ENCODE measurements around the gene AACS. TPM values are rescaled to one million over a fixed set of nuclear protein-coding genes. Genes with fewer than 3 reads are reported as not detected.

The AACS gene
- total RNA-seq, 1 donor from 2014 or later: 16.6 TPM

DNA sequence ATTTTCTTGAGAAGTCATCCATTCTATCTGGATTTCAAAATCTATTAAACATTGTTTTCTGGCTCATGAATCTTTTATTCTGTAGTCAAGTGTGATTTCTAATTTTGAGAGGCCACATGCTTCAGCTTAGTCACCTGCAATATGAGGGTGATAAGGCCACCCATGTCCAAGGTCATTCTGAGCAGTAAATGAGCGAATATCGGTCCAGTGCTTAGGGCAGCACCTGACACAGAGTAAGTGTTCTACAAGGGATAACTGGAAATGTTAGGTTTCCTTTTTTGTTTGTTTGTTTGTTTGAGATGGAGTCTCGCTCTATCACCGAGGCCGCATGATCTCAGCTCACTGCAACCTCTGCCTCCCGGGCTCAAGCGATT, 34.2 kb downstream of the AACS start:
- Histone ChIP-seq H3F3A (ENCODE audit: low read depth) (peaks cover 4% of the 10 kb centered on the region), H3K27me3 (no peaks in the 10 kb centered on the region), H3K27ac (no peak overlapping the region), H3K36me3 (no peaks in the 10 kb centered on the region), H2AFZ (replicated peaks) (no peak overlapping the region), H4K20me1 (ENCODE audit: low read depth) (peaks cover 8% of the 10 kb centered on the region), H3K79me2 (ENCODE audit: low read depth) (no peaks in the 10 kb centered on the region), H3K9ac (no peak overlapping the region), H3K4me3 (no peak overlapping the region), H3K9me3 (ENCODE audit: low read depth) (no peaks in the 10 kb centered on the region), H3K4me2 (no peak overlapping the region), H3K4me1 (peaks cover 10% of the 10 kb centered on the region)
- Mint-ChIP-seq H3K4me3 (no peak overlapping the region), H3K27ac (no peak overlapping the region), H3K9me3 (no peaks in the 10 kb centered on the region), H3K27me3 (ENCODE audit: insufficient read depth, low read depth) (peaks cover 8% of the 10 kb centered on the region), H3K4me1 (peaks cover 3% of the 10 kb centered on the region), H3K36me3 (peaks cover 10% of the 10 kb centered on the region)
- TF ChIP-seq EZH2phosphoT487 (IDR thresholded peaks at IDR 0.05): no peak
- TF ChIP-seq EZH2 (IDR thresholded peaks at IDR 0.05): no peak
- TF ChIP-seq, protein P1, sequence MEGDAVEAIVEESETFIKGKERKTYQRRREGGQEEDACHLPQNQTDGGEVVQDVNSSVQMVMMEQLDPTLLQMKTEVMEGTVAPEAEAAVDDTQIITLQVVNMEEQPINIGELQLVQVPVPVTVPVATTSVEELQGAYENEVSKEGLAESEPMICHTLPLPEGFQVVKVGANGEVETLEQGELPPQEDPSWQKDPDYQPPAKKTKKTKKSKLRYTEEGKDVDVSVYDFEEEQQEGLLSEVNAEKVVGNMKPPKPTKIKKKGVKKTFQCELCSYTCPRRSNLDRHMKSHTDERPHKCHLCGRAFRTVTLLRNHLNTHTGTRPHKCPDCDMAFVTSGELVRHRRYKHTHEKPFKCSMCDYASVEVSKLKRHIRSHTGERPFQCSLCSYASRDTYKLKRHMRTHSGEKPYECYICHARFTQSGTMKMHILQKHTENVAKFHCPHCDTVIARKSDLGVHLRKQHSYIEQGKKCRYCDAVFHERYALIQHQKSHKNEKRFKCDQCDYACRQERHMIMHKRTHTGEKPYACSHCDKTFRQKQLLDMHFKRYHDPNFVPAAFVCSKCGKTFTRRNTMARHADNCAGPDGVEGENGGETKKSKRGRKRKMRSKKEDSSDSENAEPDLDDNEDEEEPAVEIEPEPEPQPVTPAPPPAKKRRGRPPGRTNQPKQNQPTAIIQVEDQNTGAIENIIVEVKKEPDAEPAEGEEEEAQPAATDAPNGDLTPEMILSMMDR (IDR thresholded peaks at IDR 0.05): no peak
- DNase-seq (ENCODE audit: low spot score): no peak

DNA sequence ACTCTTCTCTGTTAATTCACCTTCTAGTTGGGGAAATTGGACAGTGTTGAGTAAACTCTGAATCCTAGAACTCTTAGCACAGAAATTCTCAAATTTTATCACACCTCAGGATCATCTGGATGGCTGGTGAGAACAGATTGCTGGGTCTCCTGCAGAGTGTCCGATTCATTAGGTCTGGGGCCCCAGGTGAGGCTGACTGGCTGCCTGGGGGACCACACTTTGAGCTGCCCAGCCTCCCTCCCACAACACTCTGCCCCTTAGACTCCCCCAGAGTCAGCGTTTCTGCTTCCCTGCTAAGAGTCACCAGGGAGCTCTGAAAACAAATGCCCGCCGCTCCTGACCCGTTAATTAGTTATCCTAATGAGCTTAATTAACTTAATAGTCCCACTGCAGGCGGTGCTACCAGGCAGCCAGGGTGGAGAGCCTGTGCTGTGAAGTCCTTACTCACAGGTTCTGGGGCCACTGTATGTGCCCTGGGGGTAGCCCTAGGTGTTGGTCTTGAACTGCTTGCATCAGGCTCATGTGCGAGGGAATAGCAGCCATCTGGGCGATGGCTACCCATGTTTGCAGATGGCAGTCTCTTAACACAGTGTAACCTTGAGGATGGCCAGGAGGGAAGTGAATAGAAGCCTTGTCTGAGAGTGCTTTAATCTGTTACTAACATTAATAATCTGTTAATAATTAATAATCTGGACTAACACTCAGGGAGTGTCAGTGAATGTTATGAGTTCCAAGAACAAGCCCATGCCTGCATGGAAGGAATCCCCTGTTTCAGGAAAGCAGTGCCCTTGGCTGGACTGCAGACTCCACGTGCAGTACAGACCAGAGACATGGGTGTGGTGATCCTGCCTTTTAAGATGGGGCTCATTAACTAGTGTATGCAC, 35.6 kb downstream of the AACS start:
- H2AFZ ChIP-seq (replicated peaks): no peak overlapping the region
- H3K27ac Mint-ChIP-seq: no peak overlapping the region
- H3K4me1 ChIP-seq: peaks cover 18% of the 10 kb centered on the region
- H3K9ac ChIP-seq: no peak overlapping the region
- peaks cover 6% of the 10 kb centered on the region for H3K27me3 Mint-ChIP-seq (ENCODE audit: insufficient read depth, low read depth)
- no peaks in the 10 kb centered on the region for H3K9me3 ChIP-seq (ENCODE audit: low read depth)
- H3K4me3 ChIP-seq: no peak overlapping the region
- no peaks in the 10 kb centered on the region for H3K36me3 ChIP-seq
- no peaks in the 10 kb centered on the region for H3K79me2 ChIP-seq (ENCODE audit: low read depth)
- no peaks in the 10 kb centered on the region for H3K9me3 Mint-ChIP-seq
- H3K27me3 ChIP-seq: no peaks in the 10 kb centered on the region
- no peak overlapping the region for H3K27ac ChIP-seq
- DNase-seq (ENCODE audit: low spot score): peak; percentile 16
- H3K36me3 Mint-ChIP-seq: peaks cover 14% of the 10 kb centered on the region
- peaks cover 10% of the 10 kb centered on the region for H3F3A ChIP-seq (ENCODE audit: low read depth)
- peaks cover 10% of the 10 kb centered on the region for H3K4me1 Mint-ChIP-seq
- H3K4me3 Mint-ChIP-seq: no peak overlapping the region
- H3K4me2 ChIP-seq: peak overlapping the region; percentile 27
- peaks cover 8% of the 10 kb centered on the region for H4K20me1 ChIP-seq (ENCODE audit: low read depth)
- TF ChIP-seq, protein P1 (IDR thresholded peaks at IDR 0.05): no peak
- TF ChIP-seq EZH2phosphoT487 (IDR thresholded peaks at IDR 0.05): no peak
- no peak for TF ChIP-seq EZH2 (IDR thresholded peaks at IDR 0.05)

DNA sequence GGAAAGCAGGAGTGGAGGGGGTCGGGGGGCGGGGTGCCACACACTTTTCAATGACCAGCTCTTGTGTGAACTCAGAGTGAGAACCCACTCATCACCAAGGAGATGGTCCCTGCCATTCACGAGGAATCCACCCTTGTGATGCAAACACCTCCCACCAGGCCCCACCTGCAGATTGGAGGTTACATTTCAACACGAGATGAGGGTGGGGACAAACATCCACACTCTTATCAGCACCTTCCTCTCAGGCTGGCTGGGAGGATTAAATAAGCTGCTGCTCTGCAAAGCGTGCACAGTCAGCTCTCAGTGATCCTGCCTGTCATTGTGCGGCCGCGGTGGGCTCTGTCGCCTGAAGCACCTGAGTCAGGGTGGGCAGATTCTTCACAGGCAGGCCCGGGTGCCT, 39.7 kb downstream of the AACS start:
- H3K27me3 Mint-ChIP-seq (ENCODE audit: insufficient read depth, low read depth): peaks cover 5% of the 10 kb centered on the region
- peaks cover 13% of the 10 kb centered on the region for H3F3A ChIP-seq (ENCODE audit: low read depth)
- H3K27ac Mint-ChIP-seq: no peak overlapping the region
- TF ChIP-seq, protein P1 (IDR thresholded peaks at IDR 0.05): no peak
- no peak for TF ChIP-seq EZH2 (IDR thresholded peaks at IDR 0.05)
- no peak for TF ChIP-seq EZH2phosphoT487 (IDR thresholded peaks at IDR 0.05)
- H3K9me3 Mint-ChIP-seq: no peaks in the 10 kb centered on the region
- peaks cover 23% of the 10 kb centered on the region for H3K36me3 Mint-ChIP-seq
- no peak overlapping the region for H3K4me3 Mint-ChIP-seq
- peaks cover 8% of the 10 kb centered on the region for H4K20me1 ChIP-seq (ENCODE audit: low read depth)
- H3K27ac ChIP-seq: no peak overlapping the region
- no peaks in the 10 kb centered on the region for H3K9me3 ChIP-seq (ENCODE audit: low read depth)
- no peak overlapping the region for H3K4me3 ChIP-seq
- no peak overlapping the region for H3K9ac ChIP-seq
- H3K4me1 Mint-ChIP-seq: peaks cover 20% of the 10 kb centered on the region
- no peak for DNase-seq (ENCODE audit: low spot score)
- no peaks in the 10 kb centered on the region for H3K36me3 ChIP-seq
- H2AFZ ChIP-seq (replicated peaks): no peak overlapping the region
- H3K79me2 ChIP-seq (ENCODE audit: low read depth): no peaks in the 10 kb centered on the region
- no peaks in the 10 kb centered on the region for H3K27me3 ChIP-seq
- peaks cover 25% of the 10 kb centered on the region for H3K4me1 ChIP-seq
- no peak overlapping the region for H3K4me2 ChIP-seq

Measured in neural progenitor cell (in vitro differentiated cells).